Left renal cortex interstitium (tissue), 4 donors: ENCODE measurements around the gene PHPT1. TPM values are rescaled to one million over a fixed set of nuclear protein-coding genes. Genes with fewer than 3 reads are reported as not detected.
"Not testable (repeated sequence)": the region's sequence is repeated elsewhere in the genome, so short reads cannot be mapped to it uniquely, and the experiment has no call there.

Experiments
- DNase-seq, 4 donors: peaks; one replicate each; pipeline ENCODE4 v3.0.0-alpha.2; 2013; ENCODE audit warnings: low read depth in 4 of 4, low spot score in 2 of 4, missing footprints in 1 of 4
- polyA plus RNA-seq, 4 donors: library from polyadenylated mRNA; unstranded; fragments of 120-200 nt; gene quantifications; one replicate each; pipeline ENCODE4 v1.2.1, GENCODE V29; 2013; ENCODE audit not compliant: insufficient read length in 4 of 4

Gene PHPT1
- polyA plus RNA-seq, 4 donors: 60.1 to 135 (median 115) TPM

- DNase-seq: no peak
Observed at GRCh38 chr9:136821826-136822544, 27.2 kb upstream of the PHPT1 start.

DNA sequence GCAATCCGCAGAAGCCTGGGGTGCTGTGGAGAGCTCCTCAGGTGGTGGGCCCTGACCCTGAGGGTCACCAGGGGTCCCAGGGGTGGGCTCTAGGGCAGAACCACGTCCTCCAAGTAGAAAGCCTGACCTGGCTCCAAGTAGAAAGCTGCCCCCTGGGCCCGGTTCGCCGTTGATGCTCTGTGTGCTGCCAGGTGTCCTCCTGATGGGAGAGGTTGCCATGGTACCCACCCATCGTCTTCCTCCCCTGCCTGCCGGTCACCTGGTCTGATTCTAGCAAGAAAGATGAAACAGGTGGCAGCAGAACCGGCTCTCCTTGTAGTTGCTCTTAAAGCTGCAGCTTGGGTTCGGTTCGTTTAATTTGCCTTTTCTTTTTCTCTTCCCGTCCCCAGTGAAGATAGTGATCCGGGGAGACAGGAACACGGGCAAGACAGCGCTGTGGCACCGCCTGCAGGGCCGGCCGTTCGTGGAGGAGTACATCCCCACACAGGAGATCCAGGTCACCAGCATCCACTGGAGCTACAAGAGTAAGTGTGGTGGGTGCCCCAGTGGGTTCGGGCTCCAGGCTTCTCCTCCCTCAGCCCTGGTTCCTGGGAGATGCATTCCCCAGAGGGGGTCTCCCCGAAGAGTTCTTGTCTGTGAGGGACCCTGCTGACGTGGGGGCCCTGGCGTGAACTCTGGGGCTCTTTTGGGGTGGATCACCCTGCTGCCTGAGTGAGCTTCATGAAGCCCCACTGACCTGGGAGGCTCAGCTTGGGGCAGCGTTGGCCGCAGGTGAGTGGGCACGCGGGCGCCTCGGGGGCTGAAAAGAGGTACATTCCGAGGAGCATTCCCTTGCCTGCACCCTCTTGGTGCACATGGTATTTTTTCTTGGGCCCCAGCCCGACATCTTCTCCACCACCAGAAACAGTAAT, 25.8 kb upstream of the PHPT1 start:
- DNase-seq: no peak

DNA sequence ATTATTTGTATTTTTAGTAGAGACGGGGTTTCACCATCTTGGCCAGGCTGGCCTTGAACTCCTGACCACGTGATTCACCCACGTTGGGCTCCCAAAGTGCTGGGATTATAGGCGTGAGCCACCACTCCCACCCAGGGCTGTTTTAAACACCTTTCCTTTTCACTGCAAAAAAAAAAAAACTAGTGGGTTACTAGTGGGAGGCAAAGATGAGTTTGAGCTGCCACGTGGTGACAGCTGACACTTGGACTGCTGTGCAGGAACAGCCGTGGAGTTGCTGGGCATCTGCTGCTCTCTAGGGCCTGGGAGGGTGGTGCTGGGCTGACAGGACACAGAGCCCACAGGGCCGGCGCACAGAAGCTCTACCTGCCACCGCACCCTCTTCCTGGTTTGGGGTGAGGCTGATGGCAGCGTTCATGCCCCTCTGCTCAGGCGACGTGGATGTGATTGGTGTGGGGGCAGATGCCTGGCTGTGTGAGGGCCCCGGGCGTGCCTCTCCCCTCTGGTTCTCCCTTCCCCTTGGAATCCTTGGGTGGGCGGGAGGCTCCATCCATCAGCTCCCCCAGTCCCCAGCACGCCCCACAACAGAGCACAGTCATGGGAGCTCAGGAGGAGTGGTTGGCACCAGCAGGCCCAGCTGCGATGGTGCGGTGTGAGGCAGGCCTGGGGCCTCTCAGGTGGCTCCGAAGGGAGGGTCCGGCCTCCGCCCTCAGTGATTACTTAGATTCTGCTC, 24.5 kb upstream of the PHPT1 start:
- DNase-seq: no peak

- no peak for DNase-seq
Observed at GRCh38 chr9:136825295-136826187, 23.7 kb upstream of the PHPT1 start.

GRCh38 chr9:136826188-136826541, 23.0 kb upstream of the PHPT1 start:
- DNase-seq: no peak

- DNase-seq: no peak
Observed at GRCh38 chr9:136826703-136827582, 22.3 kb upstream of the PHPT1 start.

DNA sequence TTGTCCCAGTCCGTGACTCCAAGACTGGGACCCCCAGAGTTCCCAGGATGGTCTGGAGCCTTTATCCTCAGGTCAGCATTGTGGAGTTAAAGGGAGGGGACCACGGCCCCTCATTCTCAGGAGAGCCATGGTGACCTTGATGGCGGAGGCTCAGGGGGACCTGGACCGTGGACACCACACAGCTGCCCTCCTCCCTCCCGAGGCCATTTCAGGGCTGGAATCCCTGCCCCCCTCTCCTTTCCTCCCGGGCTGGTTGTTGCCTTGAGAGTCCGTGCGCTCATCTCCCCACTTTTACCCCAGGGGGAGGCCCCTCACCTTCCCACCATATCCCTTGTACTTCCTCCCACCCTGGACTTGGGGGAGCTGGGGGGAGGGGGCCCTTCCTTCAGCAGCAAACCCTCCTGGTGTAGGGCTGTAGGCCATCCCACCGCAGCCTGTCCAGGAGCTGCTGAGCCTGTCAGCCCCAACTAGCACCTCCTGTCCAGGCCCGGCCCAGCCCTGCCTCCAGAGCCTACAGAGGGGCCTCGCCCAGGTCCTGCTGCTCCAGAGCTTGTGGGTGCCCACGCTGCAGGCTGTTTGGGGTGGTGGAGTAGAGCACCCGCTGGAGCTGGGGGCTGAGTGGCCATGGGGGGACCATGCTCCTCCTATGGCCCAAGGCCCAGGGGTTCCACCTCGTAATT, 21.3 kb upstream of the PHPT1 start:
- no peak for DNase-seq

GRCh38 chr9:136828474-136829140, 20.6 kb upstream of the PHPT1 start:
- DNase-seq: no peak

GRCh38 chr9:136829412-136829811, 19.8 kb upstream of the PHPT1 start:
- no peak for DNase-seq

DNA sequence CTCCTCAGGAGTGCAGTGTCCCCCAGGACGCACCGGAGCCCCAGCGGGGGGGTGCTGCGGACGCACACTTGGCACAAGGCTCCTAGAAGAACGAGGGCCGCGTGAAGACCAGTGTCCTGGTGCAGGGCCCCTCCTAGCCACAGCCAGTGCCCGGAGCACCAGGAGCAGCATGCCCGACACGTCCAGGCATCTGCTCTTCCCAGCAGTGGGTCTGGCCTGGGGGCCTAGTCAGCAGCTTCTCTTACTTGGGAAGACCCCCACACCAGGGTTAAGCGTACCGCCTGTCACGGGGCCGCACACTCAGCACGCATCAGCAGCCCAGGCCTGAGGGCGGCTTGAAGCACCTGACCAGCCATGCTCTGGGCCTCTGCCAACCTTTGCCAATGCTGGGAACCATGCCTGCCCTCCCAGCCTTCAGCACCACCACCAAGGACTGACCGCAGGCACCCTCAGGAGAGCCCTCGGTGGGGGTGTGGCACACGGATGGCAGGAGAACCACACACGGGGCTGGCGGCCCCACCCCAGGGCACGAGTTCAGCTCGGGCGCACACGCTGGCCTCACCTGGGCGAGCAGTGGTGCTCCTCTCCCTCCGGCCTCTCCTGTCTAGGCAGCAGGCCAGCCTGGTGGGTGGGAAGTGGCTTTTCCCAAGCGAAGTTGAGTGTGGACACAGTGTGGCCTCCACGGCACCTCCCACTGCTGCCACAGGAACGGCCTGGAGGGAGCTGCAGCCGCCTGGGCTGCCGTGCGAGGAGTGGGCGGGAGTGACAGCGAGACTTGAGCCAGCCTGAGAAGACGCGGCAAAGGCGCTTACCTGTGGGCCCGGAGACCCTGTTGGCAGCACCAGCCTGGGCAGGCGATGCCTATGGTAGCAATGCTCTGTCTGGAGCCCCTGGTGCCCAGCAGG, 19.0 kb upstream of the PHPT1 start:
- no peak for DNase-seq

GRCh38 chr9:136831002-136831719, 18.0 kb upstream of the PHPT1 start:
- DNase-seq: no peak

DNA sequence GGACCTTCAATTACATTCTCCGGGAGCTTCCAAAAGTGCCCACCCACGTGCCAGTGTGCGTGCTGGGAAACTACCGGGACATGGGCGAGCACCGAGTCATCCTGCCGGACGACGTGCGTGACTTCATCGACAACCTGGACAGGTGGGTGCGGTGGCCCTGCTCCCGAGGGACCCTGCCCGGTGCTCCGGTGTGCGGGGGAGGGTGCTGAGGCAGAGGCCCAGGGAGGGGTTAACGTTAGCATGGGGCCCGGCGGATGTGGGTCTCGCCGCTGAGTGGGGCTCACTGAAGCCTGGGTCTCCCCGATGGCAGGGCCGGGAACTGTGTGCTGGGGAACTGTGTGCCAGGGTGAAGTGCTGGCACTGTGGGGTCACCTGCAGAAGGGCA, 17.5 kb upstream of the PHPT1 start:
- no peak for DNase-seq

DNA sequence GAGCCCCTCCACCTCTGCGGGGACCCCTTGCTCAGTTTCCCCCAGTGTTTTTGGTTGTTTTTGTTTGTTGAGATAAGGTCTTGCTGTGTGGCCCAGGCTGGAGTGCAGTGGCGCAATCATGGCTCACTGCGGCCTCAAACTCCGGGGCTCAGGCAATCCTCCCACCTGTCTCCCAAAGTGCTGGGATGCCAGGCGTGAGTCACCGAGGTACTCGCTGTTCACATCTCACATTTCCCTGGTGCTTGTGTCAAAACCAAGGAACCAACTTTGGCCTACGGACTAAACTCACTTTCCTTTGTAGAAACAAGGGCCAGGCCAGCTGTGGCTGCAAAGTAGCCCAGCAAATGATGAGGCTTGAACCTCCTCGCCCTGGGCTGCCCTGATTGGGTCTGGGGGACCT, 16.6 kb upstream of the PHPT1 start:
- DNase-seq: no peak

DNA sequence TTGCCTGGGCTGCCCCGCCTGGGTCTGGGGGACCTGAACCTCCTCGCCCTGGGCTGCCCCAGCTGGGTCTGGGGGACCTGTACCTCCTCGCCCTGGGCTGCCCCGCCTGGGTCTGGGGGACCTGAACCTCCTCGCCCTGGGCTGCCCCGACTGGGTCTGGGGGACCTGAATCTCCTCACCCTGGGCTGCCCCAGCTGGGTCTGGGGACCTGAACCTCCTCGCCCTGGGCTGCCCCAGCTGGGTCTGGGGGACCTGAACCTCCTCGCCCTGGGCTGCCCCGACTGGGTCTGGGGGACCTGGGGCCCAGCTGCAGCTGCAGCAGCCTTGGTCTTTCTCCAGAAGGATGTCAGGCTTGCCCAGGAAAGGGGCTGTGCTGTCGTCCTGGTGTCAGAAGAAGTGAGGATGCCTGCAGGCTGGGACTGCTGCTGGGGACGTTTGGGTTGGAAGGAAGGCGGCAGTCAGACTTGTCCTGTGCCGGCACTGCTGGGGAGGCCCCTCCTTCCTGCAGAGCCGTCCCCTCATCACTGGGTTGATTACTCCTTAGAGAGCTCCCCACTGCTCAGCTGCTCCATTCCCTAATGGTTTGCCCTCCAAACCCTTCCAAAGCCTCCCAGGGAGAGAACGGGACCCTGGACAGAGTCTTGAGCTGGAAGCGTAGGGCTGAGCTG, 15.7 kb upstream of the PHPT1 start:
- not testable (repeated sequence) for DNase-seq

- no peak for DNase-seq
Observed at GRCh38 chr9:136835162-136835931, 13.9 kb upstream of the PHPT1 start.
